ENCODE results near the gene LARP4. TPM values are rescaled to one million over a fixed set of nuclear protein-coding genes. Genes with fewer than 3 reads are reported as not detected.
A peak's percentile ranks its signal among the peaks of the same experiment; 100 is the strongest.
"Not testable (repeated sequence)": the region's sequence is repeated elsewhere in the genome, so short reads cannot be mapped to it uniquely, and the experiment has no call there.

The LARP4 gene
- total RNA-seq, 1 donor from 2014 or later, result 40.8 TPM

GRCh38 chr12:50401500-50402081, 906 bp downstream of the LARP4 start:
- peak; percentile 23 to 68 for DNase-seq (ENCODE audit: low read depth in 2 of 2)

GRCh38 chr12:50402264-50403000, 1.7 kb downstream of the LARP4 start:
- DNase-seq (ENCODE audit: low read depth in 2 of 2), result no peak

- DNase-seq (ENCODE audit: low read depth in 2 of 2), result no peak
Observed at GRCh38 chr12:50403001-50403440, 2.3 kb downstream of the LARP4 start.

GRCh38 chr12:50404307-50404706, 3.6 kb downstream of the LARP4 start:
- no peak for DNase-seq (ENCODE audit: low read depth in 2 of 2)

GRCh38 chr12:50411051-50411660, 10.5 kb downstream of the LARP4 start:
- DNase-seq (ENCODE audit: low read depth in 2 of 2), result no peak

- peak in 1 of 2 donors; percentile 61 for DNase-seq (ENCODE audit: low read depth in 2 of 2)
Observed at GRCh38 chr12:50415899-50416479, 15.3 kb downstream of the LARP4 start.

GRCh38 chr12:50419112-50419909, 18.6 kb downstream of the LARP4 start:
- DNase-seq (ENCODE audit: low read depth in 2 of 2), result no peak

- DNase-seq (ENCODE audit: low read depth in 2 of 2), result not testable (repeated sequence)
Observed at GRCh38 chr12:50422855-50423254, 22.2 kb downstream of the LARP4 start.

GRCh38 chr12:50423342-50423741, 22.7 kb downstream of the LARP4 start:
- DNase-seq (ENCODE audit: low read depth in 2 of 2), result not testable (repeated sequence)

- peak in 1 of 2 donors; percentile 7 for DNase-seq (ENCODE audit: low read depth in 2 of 2)
Observed at GRCh38 chr12:50425589-50426258, 25.0 kb downstream of the LARP4 start.

- not testable (repeated sequence) for DNase-seq (ENCODE audit: low read depth in 2 of 2)
Observed at GRCh38 chr12:50431656-50432055, 31.0 kb downstream of the LARP4 start.

- no peak for DNase-seq (ENCODE audit: low read depth in 2 of 2)
Observed at GRCh38 chr12:50440288-50440687, 39.6 kb downstream of the LARP4 start.

- no peak for DNase-seq (ENCODE audit: low read depth in 2 of 2)
Observed at GRCh38 chr12:50441763-50442162, 41.1 kb downstream of the LARP4 start.

- DNase-seq (ENCODE audit: low read depth in 2 of 2), result no peak
Observed at GRCh38 chr12:50442178-50442908, 41.7 kb downstream of the LARP4 start.

- DNase-seq (ENCODE audit: low read depth in 2 of 2), result not testable (repeated sequence)
Observed at GRCh38 chr12:50449671-50450070, 49.0 kb downstream of the LARP4 start.

GRCh38 chr12:50452795-50453194, 52.1 kb downstream of the LARP4 start:
- no peak for DNase-seq (ENCODE audit: low read depth in 2 of 2)

- no peak for DNase-seq (ENCODE audit: low read depth in 2 of 2)
Observed at GRCh38 chr12:50453872-50454271, 53.2 kb downstream of the LARP4 start.

GRCh38 chr12:50458606-50459005, 57.9 kb downstream of the LARP4 start:
- DNase-seq (ENCODE audit: low read depth in 2 of 2), result no peak

GRCh38 chr12:50467439-50467838, 66.8 kb downstream of the LARP4 start:
- DNase-seq (ENCODE audit: low read depth in 2 of 2), result no peak

- DNase-seq (ENCODE audit: low read depth in 2 of 2), result no peak
Observed at GRCh38 chr12:50477241-50477832, 76.7 kb downstream of the LARP4 start.

Data from dermis microvascular lymphatic vessel endothelial cell (primary cell).